ENCODE results near the gene GPR153.
"Not testable (repeated sequence)": the region's sequence is repeated elsewhere in the genome, so short reads cannot be mapped to it uniquely, and the experiment has no call there.

GPR153 gene

DNA sequence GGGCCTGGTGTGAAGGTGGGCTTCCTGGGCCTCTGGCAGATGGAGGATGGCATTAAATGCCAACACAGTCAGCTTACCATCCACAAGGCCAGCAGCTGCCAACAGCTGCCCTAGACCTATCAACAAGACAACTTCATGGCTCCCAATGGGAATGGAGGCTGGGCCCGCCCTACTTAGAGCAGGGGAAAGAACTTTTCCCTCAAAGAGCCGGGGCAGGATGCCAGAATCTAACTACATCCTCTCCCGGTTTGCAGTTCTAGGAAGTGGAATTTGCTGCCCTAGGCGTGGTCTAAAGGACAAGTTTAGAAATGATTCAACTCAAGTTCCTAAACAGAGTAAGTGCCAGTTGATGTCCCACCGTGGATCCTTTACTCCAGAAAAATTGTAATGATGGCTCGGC, 38.3 kb downstream of the GPR153 start:
- peak; percentile 87 for DNase-seq

DNA sequence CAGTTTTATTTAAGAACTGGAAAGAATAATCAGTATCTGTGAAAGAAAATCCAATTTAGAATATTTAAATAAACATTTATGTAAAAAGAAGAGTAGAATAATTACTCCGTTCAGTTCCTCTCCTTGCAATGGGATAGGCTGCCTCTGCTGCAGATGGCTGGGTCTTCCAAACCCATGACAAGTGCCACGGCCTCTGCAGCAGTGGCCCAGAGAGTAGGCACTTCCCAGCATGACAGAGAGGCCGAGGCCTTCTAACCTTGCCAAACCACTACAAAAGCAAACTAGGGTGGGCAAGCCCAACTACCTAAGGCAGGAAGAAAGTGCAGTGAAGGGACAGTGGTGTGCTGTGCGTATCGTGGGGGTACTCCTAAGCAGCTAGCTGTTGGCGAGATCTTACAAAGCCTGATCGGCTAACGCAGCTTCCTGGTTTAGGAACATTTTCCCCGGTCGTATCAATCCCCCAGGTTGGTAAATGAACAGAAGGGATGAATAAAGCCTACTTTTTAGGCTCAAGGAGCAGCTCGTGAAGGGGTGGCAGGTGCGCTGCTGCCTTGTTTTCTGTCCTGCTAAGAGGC, 39.6 kb downstream of the GPR153 start:
- DNase-seq, result no peak

GRCh38 chr1:6220236-6220635, 40.7 kb downstream of the GPR153 start:
- DNase-seq, result no peak

DNA sequence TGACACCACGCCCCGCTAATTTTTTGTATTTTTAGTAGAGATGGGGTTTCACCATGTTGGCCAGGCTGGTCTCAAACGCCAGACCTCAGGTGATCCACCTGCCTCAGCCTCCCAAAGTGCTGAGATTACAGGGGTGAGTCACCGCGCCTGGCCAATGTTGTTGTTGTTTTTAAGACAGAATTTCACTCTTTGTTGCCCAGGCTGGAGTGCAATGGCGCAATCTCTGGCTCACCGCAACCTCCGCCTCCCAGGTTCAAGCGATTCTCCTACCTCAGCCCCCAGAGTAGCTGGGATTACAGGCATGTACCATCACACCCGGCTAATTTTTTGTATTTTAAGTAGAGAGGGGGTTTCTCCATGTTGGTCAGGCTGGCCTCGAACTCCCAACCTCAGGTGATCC, 41.3 kb downstream of the GPR153 start:
- DNase-seq, result not testable (repeated sequence)

GRCh38 chr1:6218375-6219164, 42.3 kb downstream of the GPR153 start:
- no peak for DNase-seq

DNA sequence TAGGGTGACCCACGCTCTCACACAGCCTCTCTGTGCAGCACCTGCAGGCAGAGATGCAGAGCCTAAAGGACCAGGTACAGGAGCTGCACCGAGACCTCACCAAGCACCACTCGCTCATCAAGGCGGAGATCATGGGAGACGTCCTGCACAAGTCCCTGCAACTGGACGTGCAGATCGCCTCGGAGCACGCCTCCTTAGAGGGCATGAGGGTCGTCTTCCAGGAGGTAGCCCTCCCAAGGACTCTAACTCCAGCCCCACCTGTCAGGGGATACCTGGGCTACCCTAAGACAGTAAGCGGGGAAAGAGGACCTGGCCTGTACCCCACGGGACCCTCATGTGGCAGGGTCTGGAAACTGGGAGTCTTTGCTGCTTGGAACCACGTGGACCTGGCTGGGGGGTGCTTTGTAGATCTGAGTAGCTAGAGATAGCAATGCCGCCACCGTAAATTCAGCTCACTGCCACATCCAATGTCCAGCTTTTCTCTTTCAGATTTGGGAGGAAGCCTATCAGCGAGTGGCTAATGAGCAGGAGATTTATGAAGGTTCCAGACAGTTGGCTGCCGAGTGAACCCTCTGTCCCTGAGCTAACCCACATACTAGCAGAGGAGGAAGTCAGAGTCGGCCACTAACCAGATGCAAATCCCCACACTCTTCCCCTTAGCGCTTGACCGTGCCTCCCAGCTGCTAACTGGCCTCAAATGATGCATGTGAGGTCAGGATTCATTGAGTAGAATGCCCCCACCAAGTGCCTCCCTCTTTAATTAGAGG, 48.5 kb downstream of the GPR153 start:
- DNase-seq, result no peak

- DNase-seq, result no peak
Observed at GRCh38 chr1:6211731-6212130, 49.2 kb downstream of the GPR153 start.

DNA sequence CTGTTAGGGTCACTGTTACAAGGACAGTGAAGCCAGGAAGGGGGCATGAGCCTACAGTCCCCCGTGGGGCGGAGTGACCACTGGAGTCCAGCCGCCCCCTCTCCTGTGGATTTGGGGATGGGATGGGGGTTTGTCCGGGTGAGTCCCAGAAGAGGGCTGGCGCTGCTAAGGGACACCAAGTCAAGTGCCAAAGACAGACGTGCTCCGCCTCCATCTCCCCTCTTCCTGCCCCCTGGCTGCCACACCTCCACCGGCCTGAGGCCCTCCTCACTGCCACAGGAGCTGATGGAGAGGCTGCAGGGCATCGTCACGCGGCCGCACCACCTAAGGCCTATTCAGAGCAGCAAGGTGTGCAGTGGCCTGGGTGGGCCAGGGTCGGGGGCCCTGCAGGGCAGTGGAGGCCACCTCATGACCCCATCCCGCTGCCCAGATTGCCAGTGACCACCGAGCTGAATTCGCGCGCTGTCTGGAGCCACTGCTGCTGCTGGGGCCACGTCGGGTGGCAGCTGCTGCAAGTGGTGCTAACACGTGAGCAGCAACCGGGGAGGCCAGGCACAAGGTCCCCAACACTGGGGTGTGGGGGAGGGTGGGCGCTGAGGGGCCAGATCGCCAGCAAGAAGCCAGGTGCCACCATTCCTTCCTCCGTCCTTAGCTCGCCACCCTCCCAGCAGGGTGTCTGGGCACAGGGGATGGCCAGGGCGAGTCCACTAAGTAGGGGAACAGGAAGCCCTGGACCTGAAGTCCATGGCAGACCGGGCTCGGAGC, 50.1 kb downstream of the GPR153 start:
- DNase-seq, result no peak

GRCh38 chr1:6209661-6210580, 51.0 kb downstream of the GPR153 start:
- no peak for DNase-seq

- DNase-seq, result peak; percentile 60
Observed at GRCh38 chr1:6208723-6209660, 51.9 kb downstream of the GPR153 start.

- no peak for DNase-seq
Observed at GRCh38 chr1:6207921-6208320, 53.0 kb downstream of the GPR153 start.

DNA sequence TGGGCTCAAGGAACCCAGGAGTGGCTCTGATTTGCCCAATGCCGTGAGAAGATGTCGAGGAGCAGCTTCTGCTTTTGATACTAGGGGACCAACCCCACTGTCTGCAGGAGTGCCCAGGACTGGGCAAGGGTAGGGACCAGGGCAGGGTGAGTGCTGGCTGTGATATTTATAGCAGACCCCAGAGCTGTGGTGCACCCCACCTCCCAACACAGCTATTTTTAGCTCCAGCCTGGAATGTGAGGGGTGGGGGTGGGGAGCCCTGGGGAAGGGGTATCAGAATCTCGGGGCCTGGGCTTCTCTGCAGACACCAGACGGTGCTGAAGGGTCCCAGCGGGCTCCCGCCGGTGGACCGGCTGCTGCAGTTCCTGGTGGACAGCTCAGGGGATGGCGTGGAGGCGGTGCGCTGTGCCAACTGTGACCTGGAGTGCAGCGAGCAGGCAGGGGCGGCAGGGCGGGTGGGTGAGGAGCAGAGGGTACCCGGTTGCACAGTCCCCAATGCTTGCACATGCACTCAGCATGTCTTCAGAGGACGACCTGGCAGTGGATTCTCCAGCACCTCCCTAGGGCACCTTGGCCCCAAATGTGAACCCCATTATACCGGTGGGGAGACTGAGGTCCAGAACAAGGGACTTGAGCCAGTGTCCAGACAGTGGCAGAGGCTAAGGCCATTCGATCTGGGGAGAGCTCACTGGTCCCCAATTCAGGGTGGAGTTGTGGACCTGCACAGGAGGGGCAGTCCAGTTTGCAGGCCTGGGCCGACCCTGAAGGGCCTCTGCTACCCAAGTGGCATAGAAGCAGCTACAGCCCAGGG, 53.6 kb downstream of the GPR153 start:
- DNase-seq, result no peak

GRCh38 chr1:6206520-6206855, 54.4 kb downstream of the GPR153 start:
- no peak for DNase-seq

- peak; percentile 80 for DNase-seq
Observed at GRCh38 chr1:6205849-6206519, 54.9 kb downstream of the GPR153 start, which contains the start of gene RNF207. Gene RNF207, plus strand, starts transcription at chr1:6206119. Its CDS starts 417 bp downstream, at chr1:6206536.

DNA sequence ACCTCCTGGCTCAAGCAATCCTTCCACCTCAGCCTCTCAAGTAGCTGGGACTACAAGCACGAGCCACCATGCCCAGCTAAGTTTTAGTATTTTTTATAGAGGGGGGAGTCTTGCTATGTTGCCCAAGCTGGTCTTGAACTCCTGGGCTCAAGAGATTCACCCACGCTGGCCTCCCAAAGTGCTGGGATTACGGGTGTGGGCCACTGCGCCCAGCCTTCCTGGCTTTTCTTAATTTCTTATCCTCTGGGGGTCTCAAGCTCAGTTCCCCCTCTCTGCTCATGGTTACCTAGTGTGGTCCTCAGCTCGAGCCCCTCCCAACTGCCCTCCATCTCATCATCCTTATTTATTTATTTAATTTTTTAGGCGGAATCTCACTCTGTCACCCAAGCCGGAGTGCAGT, 58.6 kb downstream of the GPR153 start:
- DNase-seq, result no peak

DNA sequence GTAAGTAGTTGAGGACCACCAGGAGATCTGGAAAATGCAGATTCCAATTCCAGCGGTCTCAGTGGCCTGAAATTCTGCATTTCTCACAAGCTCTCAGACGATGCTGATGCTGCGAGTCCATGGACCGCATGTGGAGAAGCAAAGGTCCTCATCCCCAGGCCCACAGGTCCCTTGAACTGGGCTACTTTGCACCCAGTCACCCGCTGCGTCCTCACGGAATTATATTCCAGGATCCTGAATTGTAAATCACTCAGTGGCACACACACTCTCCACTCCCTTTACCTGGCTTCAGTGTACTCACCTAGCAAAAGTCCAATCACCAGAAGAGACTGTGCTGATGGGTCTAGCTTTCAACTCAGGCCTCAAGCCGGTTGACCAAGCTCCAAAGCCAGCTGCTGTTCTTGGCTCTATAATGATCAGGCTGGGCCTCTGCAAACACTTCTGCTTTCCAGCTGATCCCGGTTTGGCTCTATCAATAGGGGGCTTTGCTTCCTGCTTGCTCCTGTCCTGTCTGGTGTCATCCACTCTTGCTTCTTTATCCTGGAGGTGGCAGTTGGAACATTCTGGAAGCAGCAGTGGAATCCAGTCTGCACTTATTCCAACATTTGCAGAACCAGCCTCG, 60.6 kb downstream of the GPR153 start:
- no peak for DNase-seq

- DNase-seq, result peak; percentile 98
Observed at GRCh38 chr1:6199298-6200187, 61.4 kb downstream of the GPR153 start, which contains the start of gene RPL22. Gene RPL22, minus strand, starts transcription at chr1:6199595. Its CDS starts 22 bp downstream, at chr1:6199573.
